HFF-Myc (cell line): ENCODE results near the gene CDC42SE2.
"Not testable (repeated sequence)": the region's sequence is repeated elsewhere in the genome, so short reads cannot be mapped to it uniquely, and the experiment has no call there.

Experiments
- DNase-seq: peaks from one replicate; pipeline ENCODE4 v3.0.0-alpha.2; 2011; ENCODE audit warnings: low read depth; ENCODE audit errors: extremely low read depth
- H3K4me3 ChIP-seq: replicated peaks from 2 replicates; pipeline ENCODE4 v1.5.1; 2011; ENCODE audit warnings: low read depth, mild to moderate bottlenecking, control low read depth, low read length
- CTCF ChIP-seq: IDR thresholded peaks from 2 replicates; pipeline ENCODE4 v1.5.1; 2012; ENCODE audit warnings: mild to moderate bottlenecking, low read depth, low read length, control low read depth; ENCODE audit errors: missing control alignments

CDC42SE2 gene

GRCh38 chr5:131246504-131246903 is 17.3 kb upstream of the CDC42SE2 start:
- no peak overlapping the region for H3K4me3 ChIP-seq
- DNase-seq: no peak
- no peak for TF ChIP-seq CTCF

- no peak for TF ChIP-seq CTCF
- no peak for DNase-seq
- no peak overlapping the region for H3K4me3 ChIP-seq
Observed at GRCh38 chr5:131250751-131251475, 12.9 kb upstream of the CDC42SE2 start.

- no peak overlapping the region for H3K4me3 ChIP-seq
- no peak for TF ChIP-seq CTCF
- DNase-seq: no peak
Observed at GRCh38 chr5:131252824-131253171, 11.1 kb upstream of the CDC42SE2 start.

GRCh38 chr5:131254025-131254424 is 9.8 kb upstream of the CDC42SE2 start:
- not testable (repeated sequence) for DNase-seq, H3K4me3 ChIP-seq

- TF ChIP-seq CTCF: no peak
- no peak overlapping the region for H3K4me3 ChIP-seq
- no peak for DNase-seq
Observed at GRCh38 chr5:131254741-131255140, 9.1 kb upstream of the CDC42SE2 start.

GRCh38 chr5:131256507-131256823 is 7.4 kb upstream of the CDC42SE2 start:
- no peak overlapping the region for H3K4me3 ChIP-seq
- no peak for DNase-seq
- TF ChIP-seq CTCF: no peak

GRCh38 chr5:131258733-131259132 is 5.1 kb upstream of the CDC42SE2 start:
- no peak for TF ChIP-seq CTCF
- no peak for DNase-seq

More at GRCh38 chr5:131258733-131259132, 5.1 kb upstream of the CDC42SE2 start:
- H3K4me3 ChIP-seq: no peak overlapping the region
